ENCODE results near the gene IL33. TPM values are rescaled to one million over a fixed set of nuclear protein-coding genes. Genes with fewer than 3 reads are reported as not detected.

The IL33 gene
- total RNA-seq, 2 donors from 2014 or later: 4.0 to 6.2 TPM

- H3K27me3 ChIP-seq: no peaks in the 10 kb centered on the region
- H3K27ac ChIP-seq: no peak overlapping the region
- H3K9me3 ChIP-seq: no peaks in the 10 kb centered on the region
- ATAC-seq (no peak), DNase-seq (no peak)
- no peaks in the 10 kb centered on the region for H3K4me1 ChIP-seq
- 56 to 58% methylated on average over 3 of the region's 3 CpGs for WGBS, 2 donors
- H3K4me3 ChIP-seq: no peak overlapping the region
- TF ChIP-seq, protein P1, sequence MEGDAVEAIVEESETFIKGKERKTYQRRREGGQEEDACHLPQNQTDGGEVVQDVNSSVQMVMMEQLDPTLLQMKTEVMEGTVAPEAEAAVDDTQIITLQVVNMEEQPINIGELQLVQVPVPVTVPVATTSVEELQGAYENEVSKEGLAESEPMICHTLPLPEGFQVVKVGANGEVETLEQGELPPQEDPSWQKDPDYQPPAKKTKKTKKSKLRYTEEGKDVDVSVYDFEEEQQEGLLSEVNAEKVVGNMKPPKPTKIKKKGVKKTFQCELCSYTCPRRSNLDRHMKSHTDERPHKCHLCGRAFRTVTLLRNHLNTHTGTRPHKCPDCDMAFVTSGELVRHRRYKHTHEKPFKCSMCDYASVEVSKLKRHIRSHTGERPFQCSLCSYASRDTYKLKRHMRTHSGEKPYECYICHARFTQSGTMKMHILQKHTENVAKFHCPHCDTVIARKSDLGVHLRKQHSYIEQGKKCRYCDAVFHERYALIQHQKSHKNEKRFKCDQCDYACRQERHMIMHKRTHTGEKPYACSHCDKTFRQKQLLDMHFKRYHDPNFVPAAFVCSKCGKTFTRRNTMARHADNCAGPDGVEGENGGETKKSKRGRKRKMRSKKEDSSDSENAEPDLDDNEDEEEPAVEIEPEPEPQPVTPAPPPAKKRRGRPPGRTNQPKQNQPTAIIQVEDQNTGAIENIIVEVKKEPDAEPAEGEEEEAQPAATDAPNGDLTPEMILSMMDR (IDR thresholded peaks at IDR 0.05): no peak
- no peak for TF ChIP-seq POLR2A (IDR thresholded peaks at IDR 0.05)
- no peaks in the 10 kb centered on the region for H3K36me3 ChIP-seq (replicated peaks in 1 of 2; ENCODE audit: insufficient read depth in 1 of 2, low read depth in 2 of 2)
- intact Hi-C loops (cut with DNase I): no loop called here
These were observed 26.7 kb upstream of the IL33 start for GRCh38 chr9:6188906-6189305.

GRCh38 chr9:6194934-6195333, 20.7 kb upstream of the IL33 start:
- WGBS, 2 donors: 65 to 68% methylated on average over 2 of the region's 2 CpGs
- peaks cover 7% of the 10 kb centered on the region for H3K4me1 ChIP-seq
- no peak overlapping the region for H3K4me3 ChIP-seq
- H3K27me3 ChIP-seq: no peaks in the 10 kb centered on the region
- ATAC-seq (no peak), DNase-seq (no peak)
- no peak overlapping the region for H3K27ac ChIP-seq
- intact Hi-C loops (cut with DNase I): loop anchor here (5.0 kb wide), 1 partner anchor 117 kb away; no protein-coding TSS in a partner anchor
- H3K9me3 ChIP-seq: no peaks in the 10 kb centered on the region
- no peak for TF ChIP-seq POLR2A (IDR thresholded peaks at IDR 0.05)
- TF ChIP-seq, protein P1 (IDR thresholded peaks at IDR 0.05): peak in 2 of 7 experiments; percentile 17 to 20
- H3K36me3 ChIP-seq (replicated peaks in 1 of 2; ENCODE audit: insufficient read depth in 1 of 2, low read depth in 2 of 2): no peaks in the 10 kb centered on the region

- TF ChIP-seq, protein P1 (IDR thresholded peaks at IDR 0.05): no peak
- TF ChIP-seq POLR2A (IDR thresholded peaks at IDR 0.05): no peak
- Histone ChIP-seq H3K9me3 (no peaks in the 10 kb centered on the region), H3K36me3 (replicated peaks in 1 of 2; ENCODE audit: insufficient read depth in 1 of 2, low read depth in 2 of 2) (no peaks in the 10 kb centered on the region), H3K27me3 (no peaks in the 10 kb centered on the region), H3K4me1 (peaks cover 7% of the 10 kb centered on the region), H3K27ac (no peak overlapping the region), H3K4me3 (no peak overlapping the region)
- intact Hi-C loops (cut with DNase I): loop anchor here (5.0 kb wide), 1 partner anchor 116 kb away; no protein-coding TSS in a partner anchor
- DNase-seq (no peak), ATAC-seq (no peak)
- WGBS, 2 donors: 72 to 77% methylated on average over 4 of the region's 4 CpGs
These were observed 19.8 kb upstream of the IL33 start for GRCh38 chr9:6195714-6196360.

GRCh38 chr9:6197330-6197729, 18.3 kb upstream of the IL33 start:
- DNase-seq (peak; percentile 48 to 55 (median 53)), ATAC-seq (peak; percentile 84)
- Histone ChIP-seq H3K4me1 (peaks cover 7% of the 10 kb centered on the region), H3K4me3 (no peak overlapping the region), H3K36me3 (replicated peaks in 1 of 2; ENCODE audit: insufficient read depth in 1 of 2, low read depth in 2 of 2) (no peaks in the 10 kb centered on the region), H3K27ac (no peak overlapping the region), H3K27me3 (no peaks in the 10 kb centered on the region), H3K9me3 (no peaks in the 10 kb centered on the region)
- TF ChIP-seq, protein P1 (IDR thresholded peaks at IDR 0.05): peak; percentile 37 to 88 (median 69)
- TF ChIP-seq POLR2A (IDR thresholded peaks at IDR 0.05): no peak
- 33 to 52% methylated on average over 3 of the region's 3 CpGs for WGBS, 2 donors
- intact Hi-C loops (cut with DNase I): loop anchor here (5.0 kb wide), 1 partner anchor 115 kb away; no protein-coding TSS in a partner anchor

DNA sequence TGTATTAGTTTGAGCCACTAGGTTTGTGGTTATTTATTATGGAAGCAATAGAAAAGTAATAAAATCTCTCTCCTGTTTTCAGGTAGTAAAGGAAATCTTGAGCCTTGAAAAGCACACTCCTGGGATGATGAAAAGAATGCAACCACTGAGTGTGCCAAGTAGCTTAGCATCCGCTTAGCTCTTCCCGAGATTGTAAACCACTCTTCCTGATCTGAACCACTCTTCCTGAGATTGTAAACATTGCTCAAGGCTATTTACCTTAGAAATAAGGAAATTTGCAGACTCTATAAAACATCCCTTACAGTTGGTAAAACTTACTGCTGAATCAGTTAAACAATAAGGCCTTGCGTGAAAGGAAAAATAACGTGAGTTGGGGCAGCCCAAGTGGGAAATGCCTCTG, 17.4 kb upstream of the IL33 start:
- Histone ChIP-seq H3K36me3 (replicated peaks in 1 of 2; ENCODE audit: insufficient read depth in 1 of 2, low read depth in 2 of 2) (no peaks in the 10 kb centered on the region), H3K4me3 (no peak overlapping the region), H3K9me3 (no peaks in the 10 kb centered on the region), H3K27me3 (no peaks in the 10 kb centered on the region), H3K4me1 (peaks cover 7% of the 10 kb centered on the region), H3K27ac (no peak overlapping the region)
- TF ChIP-seq, protein P1 (IDR thresholded peaks at IDR 0.05): no peak
- TF ChIP-seq POLR2A (IDR thresholded peaks at IDR 0.05): no peak
- intact Hi-C loops (cut with DNase I): loop anchor here (5.0 kb wide), 1 partner anchor 114 kb away; no protein-coding TSS in a partner anchor
- ATAC-seq (no peak), DNase-seq (no peak)
- 68 to 89% methylated on average over 4 of the region's 4 CpGs for WGBS, 2 donors

Measured in body of pancreas (tissue), 4 donors.